Endodermal cell (in vitro differentiated cells): Measurements from ENCODE around the gene ZBTB20. TPM values are rescaled to one million over a fixed set of nuclear protein-coding genes. Genes with fewer than 3 reads are reported as not detected.

Experiments
- DNase-seq: peaks from one replicate; pipeline ENCODE4 v3.0.0-alpha.2; 2017
- H3K27ac ChIP-seq: 2 replicates; pipeline ENCODE4 v1.5.1; 2013; ENCODE audit warnings: mild to moderate bottlenecking, low read depth, low read length, moderate library complexity
- H3K27me3 ChIP-seq: 2 replicates; pipeline ENCODE4 v1.6.1; 2013; ENCODE audit warnings: mild to moderate bottlenecking, low read length, moderate library complexity; ENCODE audit not compliant: insufficient read depth, control insufficient read depth, poor library complexity, severe bottlenecking
- H3K36me3 ChIP-seq: 2 replicates; pipeline ENCODE4 v1.7.0; 2013; ENCODE audit warnings: mild to moderate bottlenecking, low read length, moderate library complexity; ENCODE audit not compliant: control insufficient read depth, insufficient read depth
- H3K4me1 ChIP-seq: one replicate; pipeline ENCODE4 v1.7.0; 2013; ENCODE audit warnings: low read length; ENCODE audit not compliant: control insufficient read depth, insufficient read depth
- H3K4me3 ChIP-seq: 2 replicates; pipeline ENCODE4 v1.5.1; 2013; ENCODE audit warnings: mild to moderate bottlenecking, low read length, moderate library complexity
- H3K9ac ChIP-seq: 2 replicates; pipeline ENCODE4 v1.6.1; 2013; ENCODE audit warnings: mild to moderate bottlenecking, low read length, moderate library complexity; ENCODE audit not compliant: poor library complexity, severe bottlenecking; ENCODE audit errors: extremely low read depth
- H3K9me3 ChIP-seq: 2 replicates; pipeline ENCODE4 v1.6.1; 2013; ENCODE audit warnings: mild to moderate bottlenecking, low read length, moderate library complexity; ENCODE audit not compliant: control insufficient read depth
- H3K27ac Mint-ChIP-seq: 2 replicates; pipeline ENCODE4 v1.8.0; 2020; ENCODE audit warnings: mixed read lengths
- H3K27me3 Mint-ChIP-seq: 2 replicates; pipeline ENCODE4 v1.8.0; 2021; ENCODE audit warnings: mild to moderate bottlenecking, mixed read lengths; ENCODE audit not compliant: insufficient read depth
- H3K36me3 Mint-ChIP-seq: 2 replicates; pipeline ENCODE4 v1.8.0; 2020; ENCODE audit warnings: low read depth, mixed read lengths
- H3K4me1 Mint-ChIP-seq: 2 replicates; pipeline ENCODE4 v1.8.0; 2020; ENCODE audit warnings: mixed read lengths
- H3K4me3 Mint-ChIP-seq: 2 replicates; pipeline ENCODE4 v1.8.0; 2020; ENCODE audit warnings: mild to moderate bottlenecking, moderate library complexity, mixed read lengths
- H3K9me3 Mint-ChIP-seq: 2 replicates; pipeline ENCODE4 v1.8.0; 2020; ENCODE audit warnings: mild to moderate bottlenecking, mixed read lengths
- CTCF ChIP-seq: fragments of 200-600 bp; sonication (generic); conservative IDR thresholded peaks from 2 replicates; pipeline ENCODE4 v1.5.0; 2021; ENCODE audit warnings: antibody characterized with exemption, mild to moderate bottlenecking
- WGBS, 2 experiments: methylation state at CpG; one replicate each; pipeline versions ENCODE4 v1.1.5 to v1.1.7; 2013; ENCODE audit warnings: missing lambda C conversion rate in 2 of 2, mixed read lengths in 1 of 2; ENCODE audit not compliant: insufficient coverage in 1 of 2, insufficient read length in 1 of 2; 5-methylcytosine and 5-hydroxymethylcytosine counted together
- total RNA-seq, 2 donors: library from RNA; stranded (reverse); fragmentation: NEBNext Ultra II Directional in 1 of 2; extraction: Animal tissue kit (Norgen Biotek cat#: 25700) in 1 of 2; gene quantifications; 2 replicates in 1 of 2; 3 replicates in 1 of 2; pipeline ENCODE4 v1.2.1, GENCODE V29; 2021

The ZBTB20 gene
- total RNA-seq, 2 donors from 2014 or later, result 1.6 to 2.9 TPM

GRCh38 chr3:115071166-115071565 lies 75.9 kb downstream of the ZBTB20 start:
- WGBS, 2 experiments, result 91 to 96% methylated on average over 1 to 2 of the region's 2 CpGs
- Histone ChIP-seq H3K9me3 (no peaks in the 10 kb centered on the region), H3K4me3 (no peak overlapping the region), H3K27ac (peak overlapping the region; percentile 52), H3K36me3 (no peaks in the 10 kb centered on the region), H3K4me1 (no peaks in the 10 kb centered on the region), H3K9ac (no peak overlapping the region), H3K27me3 (no peaks in the 10 kb centered on the region)
- Mint-ChIP-seq H3K4me3 (no peak overlapping the region), H3K4me1 (no peaks in the 10 kb centered on the region), H3K27me3 (no peaks in the 10 kb centered on the region), H3K27ac (no peak overlapping the region), H3K36me3 (no peaks in the 10 kb centered on the region), H3K9me3 (no peaks in the 10 kb centered on the region)
- TF ChIP-seq CTCF, result no peak
- no peak for DNase-seq

GRCh38 chr3:115068799-115069198 lies 78.3 kb downstream of the ZBTB20 start:
- no peak overlapping the region for H3K4me3 ChIP-seq

GRCh38 chr3:115062412-115062956 lies 84.6 kb downstream of the ZBTB20 start:
- no peak for TF ChIP-seq CTCF
- no peak for DNase-seq
- no peak overlapping the region for H3K27ac Mint-ChIP-seq
- Histone ChIP-seq H3K36me3 (no peaks in the 10 kb centered on the region), H3K9ac (no peak overlapping the region), H3K27me3 (no peaks in the 10 kb centered on the region), H3K4me1 (no peaks in the 10 kb centered on the region), H3K9me3 (no peaks in the 10 kb centered on the region), H3K27ac (no peak overlapping the region), H3K4me3 (no peak overlapping the region)
- H3K4me3 Mint-ChIP-seq, result no peak overlapping the region
- no peaks in the 10 kb centered on the region for H3K27me3 Mint-ChIP-seq
- peaks cover 4% of the 10 kb centered on the region for H3K9me3 Mint-ChIP-seq
- no peaks in the 10 kb centered on the region for H3K36me3 Mint-ChIP-seq
- H3K4me1 Mint-ChIP-seq, result no peaks in the 10 kb centered on the region

More at GRCh38 chr3:115068799-115069198, 78.3 kb downstream of the ZBTB20 start:
- H3K9ac ChIP-seq, result no peak overlapping the region
- Mint-ChIP-seq H3K36me3 (no peaks in the 10 kb centered on the region), H3K4me1 (no peaks in the 10 kb centered on the region), H3K4me3 (no peak overlapping the region), H3K9me3 (no peaks in the 10 kb centered on the region), H3K27me3 (no peaks in the 10 kb centered on the region), H3K27ac (no peak overlapping the region)
- no peak for DNase-seq
- H3K4me1 ChIP-seq, result no peaks in the 10 kb centered on the region
- TF ChIP-seq CTCF, result no peak
- no peak overlapping the region for H3K27ac ChIP-seq
- no peaks in the 10 kb centered on the region for H3K9me3 ChIP-seq
- no peaks in the 10 kb centered on the region for H3K27me3 ChIP-seq
- no peaks in the 10 kb centered on the region for H3K36me3 ChIP-seq
